ENCODE results near the gene SDC4.

GRCh38 chr20:45336530-45337366 is 11.5 kb downstream of the SDC4 start:
- TF ChIP-seq CTCF (IDR thresholded peaks at IDR 0.05; ENCODE audit: low read length) (no peak), EZH2 (optimal IDR thresholded peaks at IDR 0.05; ENCODE audit: low read depth, low read length) (no peak), EZH2phosphoT487 (IDR thresholded peaks at IDR 0.05; ENCODE audit: low read length) (no peak)
